Kidney epithelial cell (primary cell): ENCODE results near the gene ESYT3. TPM values are rescaled to one million over a fixed set of nuclear protein-coding genes. Genes with fewer than 3 reads are reported as not detected.
"Not testable (repeated sequence)": the region's sequence is repeated elsewhere in the genome, so short reads cannot be mapped to it uniquely, and the experiment has no call there.

Experiments
- DNase-seq: peaks from one replicate; pipeline ENCODE4 v3.0.0-alpha.2; 2010; ENCODE audit warnings: low read depth
- H3K27me3 ChIP-seq: 2 replicates; pipeline ENCODE4 v1.6.0; 2011; ENCODE audit warnings: low read length; ENCODE audit not compliant: control insufficient read depth, insufficient read depth
- H3K36me3 ChIP-seq: 2 replicates; pipeline ENCODE4 v1.5.1; 2011; ENCODE audit warnings: low read length; ENCODE audit not compliant: control insufficient read depth, insufficient read depth
- H3K4me3 ChIP-seq: 2 replicates; pipeline ENCODE4 v1.5.1; 2011; ENCODE audit warnings: low read depth, mild to moderate bottlenecking, control low read depth, low read length
- total RNA-seq: library from RNA; depleted of rRNA; stranded (reverse); fragments of >200 nt; gene quantifications from 2 replicates; pipeline ENCODE4 v1.2.3, GENCODE V29; 2015
- TF ChIP-seq, protein P1 (sequence below): IDR thresholded peaks from 2 replicates; pipeline ENCODE4 v1.5.1; 2011; ENCODE audit warnings: mild to moderate bottlenecking, moderate library complexity, low read length, control low read depth, inconsistent platforms; ENCODE audit not compliant: insufficient read depth, poor library complexity, severe bottlenecking

ESYT3 gene
- total RNA-seq, 1 donor from 2014 or later: 1.9 TPM

DNA sequence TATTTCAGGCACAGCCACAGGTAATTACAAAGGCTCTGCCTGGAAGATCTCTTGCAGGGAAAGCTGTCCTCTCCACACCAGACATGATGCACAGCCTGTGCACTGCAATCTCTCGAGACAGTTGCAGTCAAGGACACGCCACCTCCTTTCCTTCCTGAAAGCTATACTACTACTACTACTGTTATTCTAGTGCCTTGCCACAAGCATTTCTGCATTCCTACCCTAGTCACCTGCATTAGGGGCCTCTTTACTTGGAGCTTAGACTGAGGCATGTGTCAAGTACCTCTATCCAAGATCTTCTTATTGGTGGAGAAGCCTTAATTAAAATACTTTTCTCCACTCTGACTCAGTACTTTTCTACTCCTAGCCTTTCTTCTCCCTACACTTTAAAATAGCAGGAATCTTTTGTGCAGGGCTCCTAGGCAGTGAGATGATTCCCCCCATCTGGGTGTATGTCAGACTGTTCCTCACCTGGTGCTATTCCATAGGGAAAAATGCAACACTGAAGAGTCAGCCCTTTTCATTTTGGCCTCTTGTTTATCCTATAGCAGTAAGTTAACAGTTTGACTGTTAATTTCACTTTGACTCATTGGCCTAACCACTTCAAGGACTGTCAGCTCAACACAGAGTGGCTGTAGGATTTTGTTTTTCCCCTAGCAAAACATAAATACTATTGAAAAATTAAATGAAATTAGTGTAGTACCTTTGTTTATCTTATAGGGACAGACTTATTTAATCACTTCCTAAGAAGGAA, 78.9 kb downstream of the ESYT3 start:
- TF ChIP-seq, protein P1, sequence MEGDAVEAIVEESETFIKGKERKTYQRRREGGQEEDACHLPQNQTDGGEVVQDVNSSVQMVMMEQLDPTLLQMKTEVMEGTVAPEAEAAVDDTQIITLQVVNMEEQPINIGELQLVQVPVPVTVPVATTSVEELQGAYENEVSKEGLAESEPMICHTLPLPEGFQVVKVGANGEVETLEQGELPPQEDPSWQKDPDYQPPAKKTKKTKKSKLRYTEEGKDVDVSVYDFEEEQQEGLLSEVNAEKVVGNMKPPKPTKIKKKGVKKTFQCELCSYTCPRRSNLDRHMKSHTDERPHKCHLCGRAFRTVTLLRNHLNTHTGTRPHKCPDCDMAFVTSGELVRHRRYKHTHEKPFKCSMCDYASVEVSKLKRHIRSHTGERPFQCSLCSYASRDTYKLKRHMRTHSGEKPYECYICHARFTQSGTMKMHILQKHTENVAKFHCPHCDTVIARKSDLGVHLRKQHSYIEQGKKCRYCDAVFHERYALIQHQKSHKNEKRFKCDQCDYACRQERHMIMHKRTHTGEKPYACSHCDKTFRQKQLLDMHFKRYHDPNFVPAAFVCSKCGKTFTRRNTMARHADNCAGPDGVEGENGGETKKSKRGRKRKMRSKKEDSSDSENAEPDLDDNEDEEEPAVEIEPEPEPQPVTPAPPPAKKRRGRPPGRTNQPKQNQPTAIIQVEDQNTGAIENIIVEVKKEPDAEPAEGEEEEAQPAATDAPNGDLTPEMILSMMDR: no peak
- Histone ChIP-seq H3K36me3 (no peaks in the 10 kb centered on the region), H3K27me3 (no peaks in the 10 kb centered on the region), H3K4me3 (no peak overlapping the region)
- DNase-seq: no peak

DNA sequence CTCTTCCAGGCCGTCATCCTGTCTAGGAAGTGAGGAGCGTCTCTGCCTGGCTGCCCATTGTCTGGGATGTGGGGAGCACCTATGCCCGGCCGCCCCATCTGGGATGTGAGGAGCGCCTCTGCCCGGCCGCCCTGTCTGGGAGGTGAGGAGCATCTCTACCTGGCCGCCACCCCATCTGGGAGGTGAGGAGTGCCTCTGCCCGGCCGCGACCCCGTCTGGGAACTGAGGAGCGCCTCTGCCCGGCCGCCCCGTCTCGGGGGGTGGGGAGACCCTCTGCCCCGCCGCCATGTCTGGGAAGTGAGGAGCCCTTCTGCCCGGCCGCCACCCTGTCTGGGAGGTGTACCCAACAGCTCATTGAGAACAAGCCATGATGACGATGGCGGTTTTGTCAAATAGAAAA, 87.0 kb downstream of the ESYT3 start:
- DNase-seq, H3K4me3 ChIP-seq, H3K27me3 ChIP-seq, H3K36me3 ChIP-seq: not testable (repeated sequence)

Other genes starting within 250 kb of the ESYT3 start
- 27.1 and 42.5 TPM in 2 replicates for gene ARMC8, start 247.3 kb upstream of the ESYT3 start, total RNA-seq
- gene NME9, start 104.8 kb upstream of the ESYT3 start, total RNA-seq: not detected in 2 replicates
- gene MRAS, start 86.0 kb upstream of the ESYT3 start, total RNA-seq: 32.6 and 35.0 TPM in 2 replicates
- gene CEP70, start 159.6 kb downstream of the ESYT3 start, total RNA-seq: 6.5 and 14.5 TPM in 2 replicates
- gene FAIM, start 174.2 kb downstream of the ESYT3 start, total RNA-seq: 17.5 and 17.6 TPM in 2 replicates